ENCODE data around the gene CXCL3.

- TF ChIP-seq RARB (CRISPR knock-in tag; IDR thresholded peaks at IDR 0.05) (no peak), CTCF (IDR thresholded peaks at IDR 0.05) (no peak), KDM1A (IDR thresholded peaks at IDR 0.05; ENCODE audit: low read depth) (no peak), CHD2 (IDR thresholded peaks at IDR 0.05; ENCODE audit: low read length, partially characterized antibody) (no peak)
Measured at GRCh38 chr4:74045247-74045646, 6.8 kb upstream of the CXCL3 start.
